ENCODE data around the gene COPG1.

COPG1 gene

DNA sequence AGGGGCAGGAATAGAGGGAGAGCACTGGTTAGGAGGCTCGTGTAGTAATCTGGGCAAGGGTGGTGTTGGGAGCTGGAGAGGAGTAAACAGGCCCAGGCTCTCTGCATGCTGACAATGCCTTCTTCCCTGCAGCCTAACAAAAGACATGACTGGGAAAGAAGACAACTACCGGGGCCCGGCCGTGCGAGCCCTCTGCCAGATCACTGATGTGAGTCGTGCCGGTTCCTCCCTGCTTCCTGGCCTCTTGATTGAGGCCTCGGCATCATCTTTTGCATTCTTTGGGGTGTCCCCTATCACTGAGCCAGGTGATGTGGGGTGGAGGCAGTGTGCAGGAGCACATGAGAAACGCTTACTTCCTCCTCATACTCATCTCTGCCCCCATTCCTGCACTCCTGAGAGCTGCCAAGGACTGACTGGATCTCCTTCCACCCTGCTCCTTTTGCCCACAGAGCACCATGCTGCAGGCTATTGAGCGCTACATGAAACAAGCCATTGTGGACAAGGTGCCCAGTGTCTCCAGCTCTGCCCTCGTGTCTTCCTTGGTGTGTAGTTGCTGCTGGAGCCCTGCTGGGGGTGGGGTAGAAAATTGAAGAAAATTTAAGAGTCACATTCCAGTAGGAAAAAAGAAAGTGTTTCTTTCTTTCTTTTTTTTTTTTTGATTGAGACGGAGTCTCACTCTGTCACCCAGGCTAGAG, 5.3 kb downstream of the COPG1 start:
- DNase-seq (ENCODE audit: low spot score): no peak

DNA sequence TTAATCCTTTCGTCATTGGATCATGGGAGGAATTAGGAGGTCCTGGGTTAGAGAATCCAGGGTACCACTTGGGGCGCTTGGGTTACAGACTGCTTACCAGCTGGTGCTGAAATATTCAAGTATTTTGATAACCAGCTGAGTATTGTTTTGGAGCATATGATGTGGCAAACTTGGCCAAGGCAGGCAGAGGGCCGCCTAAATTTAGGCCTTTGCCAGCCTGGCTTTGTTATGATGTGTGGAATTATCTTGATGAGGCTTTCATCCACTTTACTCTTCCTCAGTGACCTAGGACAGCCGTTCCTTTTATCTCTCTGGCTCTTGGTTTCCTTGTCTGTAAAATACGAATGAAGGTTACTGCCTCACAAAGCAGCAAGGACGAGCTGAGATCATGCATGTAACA, 6.9 kb downstream of the COPG1 start:
- Histone ChIP-seq H3K27ac (no peak overlapping the region), H3K4me3 (no peak overlapping the region)
- no peak for DNase-seq (ENCODE audit: low spot score)
- TF ChIP-seq, protein P1, sequence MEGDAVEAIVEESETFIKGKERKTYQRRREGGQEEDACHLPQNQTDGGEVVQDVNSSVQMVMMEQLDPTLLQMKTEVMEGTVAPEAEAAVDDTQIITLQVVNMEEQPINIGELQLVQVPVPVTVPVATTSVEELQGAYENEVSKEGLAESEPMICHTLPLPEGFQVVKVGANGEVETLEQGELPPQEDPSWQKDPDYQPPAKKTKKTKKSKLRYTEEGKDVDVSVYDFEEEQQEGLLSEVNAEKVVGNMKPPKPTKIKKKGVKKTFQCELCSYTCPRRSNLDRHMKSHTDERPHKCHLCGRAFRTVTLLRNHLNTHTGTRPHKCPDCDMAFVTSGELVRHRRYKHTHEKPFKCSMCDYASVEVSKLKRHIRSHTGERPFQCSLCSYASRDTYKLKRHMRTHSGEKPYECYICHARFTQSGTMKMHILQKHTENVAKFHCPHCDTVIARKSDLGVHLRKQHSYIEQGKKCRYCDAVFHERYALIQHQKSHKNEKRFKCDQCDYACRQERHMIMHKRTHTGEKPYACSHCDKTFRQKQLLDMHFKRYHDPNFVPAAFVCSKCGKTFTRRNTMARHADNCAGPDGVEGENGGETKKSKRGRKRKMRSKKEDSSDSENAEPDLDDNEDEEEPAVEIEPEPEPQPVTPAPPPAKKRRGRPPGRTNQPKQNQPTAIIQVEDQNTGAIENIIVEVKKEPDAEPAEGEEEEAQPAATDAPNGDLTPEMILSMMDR (IDR thresholded peaks at IDR 0.05): no peak

More for the DNA sequence above, 5.3 kb downstream of the COPG1 start:
- H3K4me3 ChIP-seq: no peak overlapping the region
- TF ChIP-seq, protein P1 (IDR thresholded peaks at IDR 0.05): no peak
- no peak overlapping the region for H3K27ac ChIP-seq

DNA sequence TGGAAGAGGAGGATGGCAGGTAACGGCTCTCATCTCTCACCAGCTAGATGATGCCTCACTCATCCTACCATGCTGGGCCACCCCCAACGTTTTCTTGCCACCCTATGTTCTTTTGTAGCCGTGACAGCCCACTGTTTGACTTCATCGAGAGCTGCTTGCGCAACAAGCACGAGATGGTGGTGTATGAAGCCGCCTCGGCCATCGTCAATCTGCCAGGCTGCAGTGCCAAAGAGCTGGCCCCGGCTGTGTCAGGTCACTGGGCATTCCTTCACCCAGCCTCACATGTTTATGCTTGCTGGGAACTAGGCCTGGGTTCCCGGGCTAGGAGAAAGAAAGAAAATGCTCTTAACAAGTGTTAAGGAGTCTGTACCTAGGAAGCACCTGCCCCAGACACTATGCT, 8.2 kb downstream of the COPG1 start:
- TF ChIP-seq, protein P1 (IDR thresholded peaks at IDR 0.05): no peak

DNA sequence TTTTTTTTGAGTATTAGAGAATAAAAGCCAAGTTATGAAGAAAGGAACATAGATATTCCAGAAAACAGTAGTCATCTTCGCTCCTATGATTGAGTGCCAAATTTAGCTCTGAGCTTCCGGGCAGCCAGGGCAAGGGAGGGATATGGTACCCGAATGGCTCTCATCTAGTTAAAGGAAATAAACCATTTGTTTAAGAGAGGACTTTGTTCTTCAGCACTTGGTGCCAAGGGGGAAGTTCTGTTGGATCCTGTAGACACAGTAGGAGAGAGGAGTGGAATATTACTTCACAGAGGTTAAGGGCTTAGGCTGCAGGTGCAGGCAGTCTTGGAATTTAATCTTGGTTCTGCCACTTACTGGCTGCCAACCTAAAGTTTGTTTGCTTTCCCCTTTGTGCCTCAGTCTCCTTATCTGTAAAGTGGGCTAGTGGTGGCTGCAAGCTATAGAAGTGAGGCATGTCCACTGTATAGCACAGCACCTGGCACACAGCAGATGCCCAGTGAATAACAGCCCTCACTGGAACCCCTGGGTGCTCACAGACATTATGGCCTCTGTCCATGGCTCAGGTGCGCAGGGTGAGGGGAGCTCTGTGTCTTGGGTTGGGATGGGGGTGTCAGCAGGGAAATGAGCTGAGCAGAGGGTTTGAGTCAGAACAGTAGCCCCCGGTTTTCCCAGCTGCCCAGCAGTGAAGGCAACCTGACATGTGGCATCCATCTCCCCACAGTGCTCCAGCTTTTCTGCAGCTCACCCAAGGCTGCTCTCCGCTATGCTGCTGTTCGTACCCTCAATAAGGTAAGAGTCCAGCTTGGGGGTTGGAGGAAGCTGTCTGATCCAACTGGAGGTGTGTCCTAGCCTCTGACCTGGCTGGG, 10.4 kb downstream of the COPG1 start:
- H3K27ac ChIP-seq: no peak overlapping the region
- TF ChIP-seq, protein P1 (IDR thresholded peaks at IDR 0.05): no peak
- no peak for DNase-seq (ENCODE audit: low spot score)
- no peak overlapping the region for H3K4me3 ChIP-seq

More for the DNA sequence above, 8.2 kb downstream of the COPG1 start:
- no peak overlapping the region for H3K4me3 ChIP-seq
- no peak overlapping the region for H3K27ac ChIP-seq
- DNase-seq (ENCODE audit: low spot score): no peak

DNA sequence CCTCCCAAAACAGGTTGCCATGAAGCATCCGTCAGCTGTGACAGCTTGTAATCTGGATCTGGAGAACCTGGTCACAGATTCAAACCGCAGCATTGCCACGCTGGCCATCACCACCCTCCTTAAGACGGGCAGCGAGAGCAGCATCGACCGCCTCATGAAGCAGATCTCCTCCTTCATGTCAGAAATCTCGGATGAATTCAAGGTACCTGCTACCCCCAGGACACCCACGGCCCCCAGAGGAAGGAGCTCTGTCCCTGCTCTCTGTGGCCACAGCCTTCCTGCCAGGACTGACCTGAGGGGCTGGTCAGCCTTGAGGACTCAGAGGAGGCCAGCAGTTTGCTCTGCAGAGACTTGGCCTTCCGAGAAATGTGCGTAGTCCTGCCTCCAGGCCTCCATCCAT, 11.2 kb downstream of the COPG1 start:
- H3K27ac ChIP-seq: no peak overlapping the region
- no peak overlapping the region for H3K4me3 ChIP-seq
- DNase-seq (ENCODE audit: low spot score): no peak
- TF ChIP-seq, protein P1 (IDR thresholded peaks at IDR 0.05): no peak

DNA sequence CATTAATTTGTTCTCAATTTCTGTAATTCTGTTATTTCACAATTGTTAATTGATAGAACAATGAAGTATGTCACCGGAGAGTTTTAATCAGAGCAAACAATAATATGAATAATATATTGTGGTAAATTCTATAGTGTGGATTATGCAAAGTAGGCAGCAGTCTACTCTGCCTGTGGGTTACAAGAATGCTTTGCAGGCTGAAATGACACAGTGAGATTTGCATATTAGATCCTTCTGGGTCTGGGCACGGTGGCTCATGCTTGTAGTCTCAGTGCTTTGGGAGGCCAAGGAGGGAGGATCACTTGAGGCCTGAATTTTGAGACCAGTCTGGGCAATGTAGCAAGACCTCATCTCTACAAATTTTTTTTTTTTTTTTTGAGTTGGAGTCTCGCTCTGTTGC, 12.5 kb downstream of the COPG1 start:
- H3K4me3 ChIP-seq: no peak overlapping the region
- H3K27ac ChIP-seq: no peak overlapping the region
- DNase-seq (ENCODE audit: low spot score): no peak
- TF ChIP-seq, protein P1 (IDR thresholded peaks at IDR 0.05): no peak
